Mucosa of stomach (tissue), 1 donor: ENCODE data around the gene NUPR1.
"Not testable (repeated sequence)": the region's sequence is repeated elsewhere in the genome, so short reads cannot be mapped to it uniquely, and the experiment has no call there.

Source experiments
- H3K27me3 ChIP-seq: one replicate; pipeline ENCODE4 v1.7.0; 2013; ENCODE audit warnings: mild to moderate bottlenecking, low read length; ENCODE audit not compliant: control insufficient read depth, insufficient read depth
- H3K36me3 ChIP-seq: one replicate; pipeline ENCODE4 v1.7.0; 2013; ENCODE audit warnings: low read length; ENCODE audit not compliant: control insufficient read depth, insufficient read depth
- H3K4me1 ChIP-seq: one replicate; pipeline ENCODE4 v1.7.0; 2013; ENCODE audit warnings: mild to moderate bottlenecking, low read length; ENCODE audit not compliant: control insufficient read depth, insufficient read depth
- H3K4me3 ChIP-seq: one replicate; pipeline ENCODE4 v1.7.0; 2013; ENCODE audit warnings: low read length
- H3K9ac ChIP-seq: one replicate; pipeline ENCODE4 v1.7.0; 2013; ENCODE audit warnings: mild to moderate bottlenecking, low read length, moderate library complexity
- H3K9me3 ChIP-seq: one replicate; pipeline ENCODE4 v1.7.0; 2013; ENCODE audit warnings: mild to moderate bottlenecking, low read length, moderate library complexity; ENCODE audit not compliant: control insufficient read depth
- donor health status: Pancreatic carcinoma.

Gene NUPR1

GRCh38 chr16:28514246-28514645, 24.5 kb downstream of the NUPR1 start:
- H3K9me3 ChIP-seq = no peaks in the 10 kb centered on the region
- no peak overlapping the region for H3K4me3 ChIP-seq
- no peaks in the 10 kb centered on the region for H3K27me3 ChIP-seq
- H3K9ac ChIP-seq = no peak overlapping the region
- peaks cover 5% of the 10 kb centered on the region for H3K4me1 ChIP-seq
- no peaks in the 10 kb centered on the region for H3K36me3 ChIP-seq

- no peak overlapping the region for H3K4me3 ChIP-seq
Measured at GRCh38 chr16:28513484-28514181, 25.1 kb downstream of the NUPR1 start.

GRCh38 chr16:28511801-28512789, 26.7 kb downstream of the NUPR1 start:
- H3K36me3 ChIP-seq = no peaks in the 10 kb centered on the region
- no peaks in the 10 kb centered on the region for H3K9me3 ChIP-seq
- H3K4me3 ChIP-seq = no peak overlapping the region
- H3K27me3 ChIP-seq = no peaks in the 10 kb centered on the region
- H3K4me1 ChIP-seq = peaks cover 5% of the 10 kb centered on the region
- no peak overlapping the region for H3K9ac ChIP-seq

More at GRCh38 chr16:28513484-28514181, 25.1 kb downstream of the NUPR1 start:
- H3K27me3 ChIP-seq = no peaks in the 10 kb centered on the region
- peaks cover 5% of the 10 kb centered on the region for H3K4me1 ChIP-seq
- H3K9ac ChIP-seq = no peak overlapping the region
- no peaks in the 10 kb centered on the region for H3K9me3 ChIP-seq
- H3K36me3 ChIP-seq = no peaks in the 10 kb centered on the region

- H3K9me3 ChIP-seq = no peaks in the 10 kb centered on the region
- peaks cover 5% of the 10 kb centered on the region for H3K4me1 ChIP-seq
- H3K4me3 ChIP-seq = no peak overlapping the region
- H3K36me3 ChIP-seq = no peaks in the 10 kb centered on the region
- no peaks in the 10 kb centered on the region for H3K27me3 ChIP-seq
- no peak overlapping the region for H3K9ac ChIP-seq
Measured at GRCh38 chr16:28511031-28511430, 27.7 kb downstream of the NUPR1 start.

- Histone ChIP-seq H3K4me1 (no peaks in the 10 kb centered on the region), H3K36me3 (no peaks in the 10 kb centered on the region), H3K4me3 (no peak overlapping the region), H3K9ac (no peak overlapping the region), H3K27me3 (peaks cover 4% of the 10 kb centered on the region), H3K9me3 (no peaks in the 10 kb centered on the region)
Measured at GRCh38 chr16:28505489-28506137, 33.2 kb downstream of the NUPR1 start.

GRCh38 chr16:28504707-28505404, 33.9 kb downstream of the NUPR1 start:
- no peaks in the 10 kb centered on the region for H3K4me1 ChIP-seq
- no peaks in the 10 kb centered on the region for H3K36me3 ChIP-seq
- H3K9ac ChIP-seq = no peak overlapping the region
- H3K9me3 ChIP-seq = no peaks in the 10 kb centered on the region
- no peak overlapping the region for H3K4me3 ChIP-seq
- H3K27me3 ChIP-seq = peaks cover 4% of the 10 kb centered on the region

GRCh38 chr16:28503470-28504259, 35.1 kb downstream of the NUPR1 start:
- no peaks in the 10 kb centered on the region for H3K4me1 ChIP-seq
- H3K27me3 ChIP-seq = peaks cover 4% of the 10 kb centered on the region
- H3K9me3 ChIP-seq = no peaks in the 10 kb centered on the region
- no peaks in the 10 kb centered on the region for H3K36me3 ChIP-seq
- no peak overlapping the region for H3K9ac ChIP-seq
- no peak overlapping the region for H3K4me3 ChIP-seq

- Histone ChIP-seq H3K27me3 (peaks cover 4% of the 10 kb centered on the region), H3K4me1 (no peaks in the 10 kb centered on the region), H3K36me3 (no peaks in the 10 kb centered on the region), H3K9me3 (no peaks in the 10 kb centered on the region), H3K9ac (no peak overlapping the region), H3K4me3 (no peak overlapping the region)
Measured at GRCh38 chr16:28502290-28502689, 36.5 kb downstream of the NUPR1 start.

GRCh38 chr16:28501258-28502232, 37.2 kb downstream of the NUPR1 start:
- Histone ChIP-seq H3K36me3 (no peaks in the 10 kb centered on the region), H3K4me1 (no peaks in the 10 kb centered on the region), H3K4me3 (no peak overlapping the region), H3K9ac (no peak overlapping the region), H3K27me3 (peaks cover 4% of the 10 kb centered on the region), H3K9me3 (no peaks in the 10 kb centered on the region)

GRCh38 chr16:28500476-28501180, 38.1 kb downstream of the NUPR1 start:
- not testable (repeated sequence) for H3K27me3 ChIP-seq, H3K36me3 ChIP-seq, H3K4me1 ChIP-seq, H3K4me3 ChIP-seq, H3K9me3 ChIP-seq, H3K9ac ChIP-seq
